Ovary (tissue), 9 donors: ENCODE measurements around the gene COL4A1. TPM values are rescaled to one million over a fixed set of nuclear protein-coding genes. Genes with fewer than 3 reads are reported as not detected.

Experiments
- DNase-seq, 5 donors: peaks; one replicate each; pipeline ENCODE4 v3.0.0-alpha.2; 2019 to 2020
- H3K27ac ChIP-seq, 2 donors: fragments of 200-600 bp; one replicate each; pipeline versions ENCODE4 v1.5.1 to v1.8.0; 2019 to 2022
- H3K27me3 ChIP-seq: fragments of 200-600 bp; one replicate; pipeline ENCODE4 v1.8.0; 2022
- H3K36me3 ChIP-seq: fragments of 200-600 bp; sonication (generic); one replicate; pipeline ENCODE4 v1.5.1; 2019
- H3K4me1 ChIP-seq: one replicate; pipeline ENCODE4 v1.8.1; 2013; ENCODE audit warnings: mild to moderate bottlenecking, moderate library complexity; ENCODE audit not compliant: insufficient read depth
- H3K4me3 ChIP-seq: fragments of 200-600 bp; sonication (generic); one replicate; pipeline ENCODE4 v1.5.1; 2017
- H3K9me3 ChIP-seq, 2 donors: fragments of 200-600 bp in 1 of 2; sonication (generic) in 1 of 2; one replicate each; pipeline versions ENCODE4 v1.5.1 to v1.8.1; 2013 to 2019; ENCODE audit warnings: mild to moderate bottlenecking in 1 of 2, moderate library complexity in 1 of 2
- EP300 ChIP-seq: sonication (generic); formaldehyde crosslinking; IDR thresholded peaks from one replicate; pipeline ENCODE4 v1.6.1; 2017; ENCODE audit warnings: antibody characterized with exemption
- POLR2A ChIP-seq: fragments of 450-650 bp; IDR thresholded peaks from one replicate; pipeline ENCODE4 v1.6.1; 2017; ENCODE audit warnings: antibody characterized with exemption, mild to moderate bottlenecking, moderate library complexity
- WGBS, 3 donors: extraction: QIAGEN DNeasy Blood & Tissue Kit in 1 of 3; methylation state at CpG; one replicate each; pipeline versions ENCODE4 v1.1.5 to v1.1.7; 2013 to 2017; 5-methylcytosine and 5-hydroxymethylcytosine counted together
- intact Hi-C, 4 donors: fragments of 100-400 bp; cut with DNase I; formaldehyde crosslinking; loops; one replicate each; pipeline versions ENCODE4 v1.11.0 to v1.15.1; 2022 to 2023
- polyA plus RNA-seq, 2 donors: library from polyadenylated mRNA; stranded (reverse); fragments of 200-250 nt in 1 of 2; fragments of 350-450 nt in 1 of 2; fragmentation: Illumina TruSeq in 1 of 2; extraction: RNeasy Lipid Tissue Mini Kit (QIAGEN cat#74804) in 1 of 2; gene quantifications; one replicate each; pipeline ENCODE4 v1.2.3, GENCODE V29; 2013 to 2014
- total RNA-seq, 7 donors: library from RNA; depleted of rRNA in 2 of 7; stranded (reverse); fragments of >200 nt in 2 of 7; fragmentation: NEBNext Ultra II Directional in 3 of 7; extraction: Animal tissue kit (Norgen Biotek cat#: 25700) in 3 of 7; gene quantifications; one replicate each; pipeline versions ENCODE4 v1.1.0 to v1.2.4, GENCODE V29; 2016 to 2023
- TF ChIP-seq, protein P1 (sequence below), 3 donors: fragments of 450-650 bp in 2 of 3; fragments of 200-600 bp in 1 of 3; IDR thresholded peaks; one replicate each; pipeline versions ENCODE4 v1.5.1 to v1.8.0; 2016 to 2022; ENCODE audit warnings: antibody characterized with exemption in 3 of 3, mild to moderate bottlenecking in 1 of 3
- donor health status: DM: no; HTN: no; CAD: no; lungs with moderate emphysema.
- donor health status: DM: no; HTN: no; CAD: no.
- donor health status: Bipolar disorder and iron deficiency.
- donor health status: DM: yes; HTN: yes; CAD: no.
- donor health status: DM: no; HTN: no; CAD: no.
- donor health status: DM: yes; HTN: yes; CAD: no.

COL4A1 gene
- total and polyA plus RNA-seq, 9 donors: 42.3 to 421 (median 87.5) TPM

DNA sequence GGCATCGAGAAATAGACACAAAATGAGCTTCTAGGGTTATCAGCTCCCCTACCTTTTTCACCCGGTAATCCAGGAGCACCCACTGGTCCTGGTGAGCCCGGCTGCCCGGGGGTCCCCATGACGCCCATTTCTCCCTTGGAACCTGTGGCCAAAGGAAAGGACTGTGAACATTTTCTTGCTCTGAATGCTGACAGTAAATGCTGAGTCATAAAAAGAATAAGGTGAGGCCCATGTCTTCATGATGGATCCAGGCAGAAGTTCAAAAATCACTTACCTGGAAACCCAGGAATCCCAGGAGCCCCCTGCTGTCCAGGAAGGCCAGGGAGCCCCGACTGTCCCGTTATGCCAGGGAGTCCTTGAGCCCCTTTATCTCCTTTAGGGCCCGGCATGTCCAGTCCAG, 129.2 kb downstream of the COL4A1 start:
- no peak overlapping the region for H3K4me3 ChIP-seq
- no peaks in the 10 kb centered on the region for H3K36me3 ChIP-seq
- WGBS, 3 donors: 95 to 96% (median 95%) methylated on average over 8 of the region's 8 CpGs
- TF ChIP-seq, protein P1, sequence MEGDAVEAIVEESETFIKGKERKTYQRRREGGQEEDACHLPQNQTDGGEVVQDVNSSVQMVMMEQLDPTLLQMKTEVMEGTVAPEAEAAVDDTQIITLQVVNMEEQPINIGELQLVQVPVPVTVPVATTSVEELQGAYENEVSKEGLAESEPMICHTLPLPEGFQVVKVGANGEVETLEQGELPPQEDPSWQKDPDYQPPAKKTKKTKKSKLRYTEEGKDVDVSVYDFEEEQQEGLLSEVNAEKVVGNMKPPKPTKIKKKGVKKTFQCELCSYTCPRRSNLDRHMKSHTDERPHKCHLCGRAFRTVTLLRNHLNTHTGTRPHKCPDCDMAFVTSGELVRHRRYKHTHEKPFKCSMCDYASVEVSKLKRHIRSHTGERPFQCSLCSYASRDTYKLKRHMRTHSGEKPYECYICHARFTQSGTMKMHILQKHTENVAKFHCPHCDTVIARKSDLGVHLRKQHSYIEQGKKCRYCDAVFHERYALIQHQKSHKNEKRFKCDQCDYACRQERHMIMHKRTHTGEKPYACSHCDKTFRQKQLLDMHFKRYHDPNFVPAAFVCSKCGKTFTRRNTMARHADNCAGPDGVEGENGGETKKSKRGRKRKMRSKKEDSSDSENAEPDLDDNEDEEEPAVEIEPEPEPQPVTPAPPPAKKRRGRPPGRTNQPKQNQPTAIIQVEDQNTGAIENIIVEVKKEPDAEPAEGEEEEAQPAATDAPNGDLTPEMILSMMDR (IDR thresholded peaks at IDR 0.05): no peak
- no peak for TF ChIP-seq EP300
- no peak for TF ChIP-seq POLR2A
- peaks cover 0 to 6% of the 10 kb centered on the region in 2 donors for H3K9me3 ChIP-seq
- intact Hi-C loops: no loop called here
- H3K27me3 ChIP-seq: no peaks in the 10 kb centered on the region
- no peak for DNase-seq
- no peak overlapping the region for H3K27ac ChIP-seq
- no peaks in the 10 kb centered on the region for H3K4me1 ChIP-seq

DNA sequence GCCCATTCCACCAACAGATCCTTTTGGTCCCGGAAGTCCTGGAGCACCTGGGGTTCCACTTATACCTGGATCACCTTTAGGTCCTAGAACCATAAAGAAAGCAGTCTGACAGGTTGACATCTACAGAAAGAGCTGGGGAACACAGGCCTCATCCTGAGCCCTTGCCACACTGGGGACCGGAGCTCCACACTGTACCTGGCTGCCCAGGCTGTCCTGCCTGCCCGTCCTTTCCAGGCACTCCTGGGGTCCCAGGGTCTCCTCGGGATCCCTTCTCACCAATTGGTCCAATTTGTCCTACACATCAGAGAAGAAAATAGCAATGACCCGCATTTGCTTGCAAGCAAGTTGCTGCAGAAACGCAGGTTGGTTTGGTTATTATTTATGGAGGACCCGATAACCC, 130.5 kb downstream of the COL4A1 start:
- no peak overlapping the region for H3K27ac ChIP-seq
- no peaks in the 10 kb centered on the region for H3K27me3 ChIP-seq
- intact Hi-C loops: no loop called here
- 96 to 97% (median 97%) methylated on average over 7 of the region's 7 CpGs for WGBS, 3 donors
- H3K9me3 ChIP-seq: peaks cover 0 to 6% of the 10 kb centered on the region in 2 donors
- DNase-seq: no peak
- H3K4me3 ChIP-seq: no peak overlapping the region
- no peaks in the 10 kb centered on the region for H3K36me3 ChIP-seq
- no peaks in the 10 kb centered on the region for H3K4me1 ChIP-seq
- TF ChIP-seq POLR2A: no peak

DNA sequence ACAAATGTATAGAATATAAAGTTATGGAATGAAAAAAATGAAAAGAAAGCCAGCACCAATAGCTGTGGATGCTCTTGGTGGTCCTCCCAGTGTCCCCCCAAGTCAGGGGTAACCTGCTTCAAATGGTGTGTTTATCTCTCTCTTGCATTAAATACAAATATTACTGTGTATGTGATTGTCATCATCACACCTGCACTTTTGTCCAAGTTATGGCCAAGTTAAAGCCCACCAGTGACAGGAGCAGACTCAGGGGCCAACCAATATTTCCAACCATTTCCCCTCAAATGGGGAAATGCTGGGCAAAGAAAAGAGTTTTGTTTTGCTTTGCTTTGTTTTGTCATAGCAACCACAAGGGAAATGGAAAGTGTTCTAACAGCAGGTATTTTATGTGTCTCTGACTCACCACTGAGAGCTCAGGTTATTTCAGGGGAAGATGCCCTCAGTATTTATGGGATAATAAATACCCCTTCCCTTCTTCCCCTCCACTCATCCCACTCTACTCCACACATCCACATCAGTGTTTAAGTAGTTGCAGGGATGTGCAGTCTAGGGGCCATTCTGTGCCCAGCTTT, 133.6 kb downstream of the COL4A1 start:
- no peak overlapping the region for H3K4me3 ChIP-seq
- peaks cover 0 to 6% of the 10 kb centered on the region in 2 donors for H3K9me3 ChIP-seq
- DNase-seq: no peak
- H3K27ac ChIP-seq: no peak overlapping the region
- intact Hi-C loops: no loop called here
- no peaks in the 10 kb centered on the region for H3K4me1 ChIP-seq
- no peaks in the 10 kb centered on the region for H3K27me3 ChIP-seq
- TF ChIP-seq, protein P1 (IDR thresholded peaks at IDR 0.05): no peak
- TF ChIP-seq POLR2A (no peak), EP300 (no peak)
- no peaks in the 10 kb centered on the region for H3K36me3 ChIP-seq

DNA sequence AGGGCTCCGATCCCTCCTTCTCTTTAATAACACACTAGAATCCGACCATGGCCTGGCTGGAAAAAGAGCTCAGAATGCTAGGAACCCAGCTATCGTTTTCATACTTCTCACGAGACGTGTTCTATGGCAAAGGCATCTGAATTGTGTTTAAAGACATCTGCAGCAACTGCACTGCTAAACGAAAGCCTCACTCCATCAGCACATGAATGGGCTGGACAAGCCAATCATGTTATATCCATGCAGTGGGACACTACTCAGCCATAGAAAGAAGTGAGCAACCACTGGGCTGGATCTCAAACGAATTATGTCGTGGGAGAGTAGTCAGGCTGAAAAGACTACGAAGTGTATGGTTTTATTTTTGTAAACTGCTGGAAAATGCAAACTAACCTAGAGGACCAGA, 136.1 kb downstream of the COL4A1 start:
- DNase-seq: no peak
- 49 to 63% (median 59%) methylated on average over 9 of the region's 9 CpGs for WGBS, 3 donors
- no peaks in the 10 kb centered on the region for H3K36me3 ChIP-seq
- peaks cover 0 to 6% of the 10 kb centered on the region in 2 donors for H3K9me3 ChIP-seq
- H3K27me3 ChIP-seq: no peaks in the 10 kb centered on the region
- TF ChIP-seq, protein P1 (IDR thresholded peaks at IDR 0.05): no peak
- TF ChIP-seq POLR2A (no peak), EP300 (no peak)
- intact Hi-C loops: no loop called here
- H3K27ac ChIP-seq: no peak overlapping the region
- no peak overlapping the region for H3K4me3 ChIP-seq
- no peaks in the 10 kb centered on the region for H3K4me1 ChIP-seq

DNA sequence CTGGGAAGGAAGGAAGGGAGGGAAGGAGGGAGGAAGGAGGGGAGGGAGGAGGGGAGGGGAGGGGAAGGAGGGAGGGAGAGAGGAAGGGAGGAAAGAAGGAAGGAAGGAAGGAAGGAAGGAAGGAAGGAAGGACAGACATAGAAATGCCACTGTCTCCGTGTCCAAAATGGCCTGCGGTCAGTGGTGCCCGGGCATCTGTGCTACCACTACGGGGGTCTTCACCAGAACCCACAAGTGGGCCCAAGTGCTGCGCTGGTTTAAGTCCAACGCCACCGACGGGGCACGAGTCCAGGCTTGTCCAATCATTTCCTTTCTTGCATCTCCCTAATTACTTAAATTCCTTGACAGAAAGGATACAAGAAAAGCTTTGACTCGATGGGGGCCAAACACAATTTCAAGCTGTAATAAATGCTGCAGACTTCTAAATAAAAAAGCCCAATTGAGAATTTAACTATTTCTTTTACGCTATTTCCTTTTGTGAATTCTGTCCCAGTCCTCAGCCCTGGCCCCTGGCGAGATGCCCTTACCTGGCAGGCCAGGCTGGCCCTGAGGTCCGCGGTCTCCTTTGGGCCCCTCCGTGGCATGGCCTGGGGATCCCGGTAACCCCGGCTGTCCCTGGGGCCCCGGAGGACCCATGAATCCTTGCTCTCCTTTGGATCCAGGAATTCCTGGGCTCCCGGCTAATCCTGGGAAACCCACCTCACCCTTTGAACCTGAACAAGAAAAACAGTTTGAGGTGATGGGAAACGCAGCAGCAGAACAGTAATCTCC, 136.8 kb downstream of the COL4A1 start:
- intact Hi-C loops: no loop called here
- Histone ChIP-seq H3K4me1 (no peaks in the 10 kb centered on the region), H3K4me3 (no peak overlapping the region), H3K27ac (no peak overlapping the region), H3K36me3 (no peaks in the 10 kb centered on the region), H3K9me3 (peaks cover 0 to 6% of the 10 kb centered on the region in 2 donors), H3K27me3 (no peaks in the 10 kb centered on the region)
- no peak for TF ChIP-seq POLR2A
- TF ChIP-seq, protein P1 (IDR thresholded peaks at IDR 0.05): no peak
- TF ChIP-seq EP300: no peak
- 87 to 94% (median 89%) methylated on average over 20 of the region's 20 CpGs for WGBS, 3 donors
- no peak for DNase-seq
